ENCODE data around the gene MED27.

MED27 gene

GRCh38 chr9:132008855-132009812 is 70.5 kb downstream of the MED27 start:
- Histone ChIP-seq H3K36me3 (no peaks in the 10 kb centered on the region), H3K9me3 (no peaks in the 10 kb centered on the region), H3K27me3 (no peaks in the 10 kb centered on the region), H3K4me3 (ENCODE audit: low read depth in 1 of 2, low read length in 1 of 2) (no peak overlapping the region), H3K27ac (no peak overlapping the region), H3K4me1 (ENCODE audit: control insufficient read depth in 1 of 2, insufficient read depth in 1 of 2, low read depth in 1 of 2, low read length in 1 of 2) (peaks cover 14 to 36% of the 10 kb centered on the region in 2 experiments)
- no peak for TF ChIP-seq CTCF (IDR thresholded peaks at IDR 0.05)

- no peaks in the 10 kb centered on the region for H3K9me3 ChIP-seq
- no peak overlapping the region for H3K4me3 ChIP-seq (ENCODE audit: low read depth in 1 of 2, low read length in 1 of 2)
- no peaks in the 10 kb centered on the region for H3K36me3 ChIP-seq
- peaks cover 21 to 44% of the 10 kb centered on the region in 2 experiments for H3K4me1 ChIP-seq (ENCODE audit: control insufficient read depth in 1 of 2, insufficient read depth in 1 of 2, low read depth in 1 of 2, low read length in 1 of 2)
- TF ChIP-seq CTCF (IDR thresholded peaks at IDR 0.05), result no peak
- no peaks in the 10 kb centered on the region for H3K27me3 ChIP-seq
- no peak overlapping the region for H3K27ac ChIP-seq
Measured at GRCh38 chr9:132008184-132008803, 71.4 kb downstream of the MED27 start.

GRCh38 chr9:132007371-132008025 is 72.2 kb downstream of the MED27 start:
- no peaks in the 10 kb centered on the region for H3K27me3 ChIP-seq
- no peaks in the 10 kb centered on the region for H3K36me3 ChIP-seq
- H3K4me1 ChIP-seq (ENCODE audit: control insufficient read depth in 1 of 2, insufficient read depth in 1 of 2, low read depth in 1 of 2, low read length in 1 of 2), result peaks cover 29 to 51% of the 10 kb centered on the region in 2 experiments
- no peak for TF ChIP-seq CTCF (IDR thresholded peaks at IDR 0.05)
- no peak overlapping the region for H3K4me3 ChIP-seq (ENCODE audit: low read depth in 1 of 2, low read length in 1 of 2)
- H3K27ac ChIP-seq, result peak overlapping the region; percentile 50
- no peaks in the 10 kb centered on the region for H3K9me3 ChIP-seq

GRCh38 chr9:132006677-132007370 is 72.8 kb downstream of the MED27 start:
- no peak for TF ChIP-seq CTCF (IDR thresholded peaks at IDR 0.05)
- H3K4me3 ChIP-seq (ENCODE audit: low read depth in 1 of 2, low read length in 1 of 2), result no peak overlapping the region
- H3K9me3 ChIP-seq, result no peaks in the 10 kb centered on the region
- no peaks in the 10 kb centered on the region for H3K27me3 ChIP-seq
- peak overlapping the region; percentile 50 for H3K27ac ChIP-seq
- H3K4me1 ChIP-seq (ENCODE audit: control insufficient read depth in 1 of 2, insufficient read depth in 1 of 2, low read depth in 1 of 2, low read length in 1 of 2), result peaks cover 36 to 58% of the 10 kb centered on the region in 2 experiments
- H3K36me3 ChIP-seq, result no peaks in the 10 kb centered on the region

GRCh38 chr9:132005899-132006298 is 73.8 kb downstream of the MED27 start:
- Histone ChIP-seq H3K36me3 (no peaks in the 10 kb centered on the region), H3K27ac (peak overlapping the region; percentile 3), H3K4me1 (ENCODE audit: control insufficient read depth in 1 of 2, insufficient read depth in 1 of 2, low read depth in 1 of 2, low read length in 1 of 2) (peaks cover 36 to 58% of the 10 kb centered on the region in 2 experiments), H3K9me3 (no peaks in the 10 kb centered on the region), H3K4me3 (ENCODE audit: low read depth in 1 of 2, low read length in 1 of 2) (no peak overlapping the region), H3K27me3 (no peaks in the 10 kb centered on the region)
- no peak for TF ChIP-seq CTCF (IDR thresholded peaks at IDR 0.05)
